ENCODE data around the gene SGF29.

DNA sequence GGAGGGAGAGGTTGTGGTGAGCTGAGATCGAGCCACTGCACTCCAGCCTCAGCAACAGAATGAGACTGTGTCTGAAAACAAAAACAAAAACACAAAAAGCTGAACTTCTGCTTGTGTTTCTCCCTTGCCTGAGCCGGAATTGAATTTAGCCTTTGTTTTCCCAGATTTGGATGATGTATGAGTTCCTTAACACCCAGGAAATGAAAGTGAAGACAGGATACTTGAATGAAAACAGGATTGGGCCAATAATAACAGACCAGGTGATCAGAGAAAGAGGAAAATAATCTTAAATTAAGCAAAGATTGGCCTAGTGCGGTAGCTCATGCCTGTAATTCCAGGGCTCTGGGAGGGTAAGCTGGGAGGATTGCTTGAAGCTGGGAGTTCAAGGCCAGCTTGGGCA lies 13.4 kb upstream of the SGF29 start:
- TF ChIP-seq, protein P1, sequence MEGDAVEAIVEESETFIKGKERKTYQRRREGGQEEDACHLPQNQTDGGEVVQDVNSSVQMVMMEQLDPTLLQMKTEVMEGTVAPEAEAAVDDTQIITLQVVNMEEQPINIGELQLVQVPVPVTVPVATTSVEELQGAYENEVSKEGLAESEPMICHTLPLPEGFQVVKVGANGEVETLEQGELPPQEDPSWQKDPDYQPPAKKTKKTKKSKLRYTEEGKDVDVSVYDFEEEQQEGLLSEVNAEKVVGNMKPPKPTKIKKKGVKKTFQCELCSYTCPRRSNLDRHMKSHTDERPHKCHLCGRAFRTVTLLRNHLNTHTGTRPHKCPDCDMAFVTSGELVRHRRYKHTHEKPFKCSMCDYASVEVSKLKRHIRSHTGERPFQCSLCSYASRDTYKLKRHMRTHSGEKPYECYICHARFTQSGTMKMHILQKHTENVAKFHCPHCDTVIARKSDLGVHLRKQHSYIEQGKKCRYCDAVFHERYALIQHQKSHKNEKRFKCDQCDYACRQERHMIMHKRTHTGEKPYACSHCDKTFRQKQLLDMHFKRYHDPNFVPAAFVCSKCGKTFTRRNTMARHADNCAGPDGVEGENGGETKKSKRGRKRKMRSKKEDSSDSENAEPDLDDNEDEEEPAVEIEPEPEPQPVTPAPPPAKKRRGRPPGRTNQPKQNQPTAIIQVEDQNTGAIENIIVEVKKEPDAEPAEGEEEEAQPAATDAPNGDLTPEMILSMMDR (IDR thresholded peaks at IDR 0.05) = no peak
- TF ChIP-seq POLR2A (IDR thresholded peaks at IDR 0.05) = no peak
